GM12873 (cell line): ENCODE data around the gene FBRSL1.

ENCODE experiments used
- CTCF ChIP-seq: IDR thresholded peaks from 2 replicates; pipeline ENCODE4 v1.5.1; 2012; ENCODE audit warnings: low read depth, mild to moderate bottlenecking, moderate library complexity, low read length, control low read depth; ENCODE audit not compliant: insufficient read depth; ENCODE audit errors: missing control alignments

FBRSL1 gene

DNA sequence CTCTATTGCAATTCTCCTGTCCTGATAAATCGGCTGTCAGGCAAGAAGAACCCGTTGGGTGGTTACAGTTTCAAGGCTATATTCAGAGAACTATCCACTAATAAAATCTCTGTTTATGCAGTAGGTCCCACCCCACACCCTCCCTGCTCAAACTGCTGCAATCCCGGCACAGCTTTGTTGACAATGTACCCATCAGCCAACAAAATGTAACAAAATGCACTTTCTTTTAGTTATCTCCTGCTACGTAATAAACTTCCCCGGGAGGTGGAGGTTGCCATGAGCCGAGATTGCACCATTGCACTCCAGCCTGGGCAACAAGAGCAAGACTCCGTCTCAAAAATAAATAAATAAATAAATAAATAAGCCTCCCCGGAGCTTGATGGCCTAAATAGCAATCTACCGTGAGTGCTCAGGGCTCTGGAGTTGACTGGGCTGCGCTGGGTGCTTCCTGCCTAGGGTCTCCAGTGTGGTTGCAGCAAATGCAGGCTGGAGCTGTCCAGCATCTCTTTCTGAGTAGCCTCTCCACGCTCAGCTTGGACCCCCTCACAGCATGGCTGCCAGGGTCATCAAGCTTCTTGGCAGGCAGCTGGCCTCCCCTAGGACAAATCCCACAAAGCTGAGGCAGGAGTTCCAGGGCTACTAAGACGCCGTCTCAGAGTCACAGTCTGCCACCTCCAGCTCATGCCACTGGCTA is 43.2 kb upstream of the FBRSL1 start:
- no peak for TF ChIP-seq CTCF

- TF ChIP-seq CTCF, result no peak
Observed at GRCh38 chr12:132447327-132447720, 42.6 kb upstream of the FBRSL1 start.

GRCh38 chr12:132447731-132448462 is 42.1 kb upstream of the FBRSL1 start:
- no peak for TF ChIP-seq CTCF

DNA sequence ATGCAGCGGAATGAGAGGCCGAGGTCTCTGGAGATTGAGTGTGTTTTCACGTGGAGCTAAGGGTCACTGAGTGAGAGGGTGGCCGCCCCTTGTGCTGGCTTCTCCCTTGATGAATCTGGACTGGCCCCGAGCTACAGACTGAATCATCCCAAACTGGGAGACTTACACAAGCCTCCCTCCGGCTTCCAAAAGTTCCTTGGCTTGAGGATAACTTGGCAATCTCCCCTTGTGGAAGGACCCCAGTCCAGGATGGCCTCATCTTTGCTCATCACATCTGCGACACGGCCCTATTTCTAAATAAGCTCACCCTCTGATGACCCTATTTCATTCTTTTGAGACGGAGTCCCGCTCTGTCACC is 41.5 kb upstream of the FBRSL1 start:
- no peak for TF ChIP-seq CTCF

DNA sequence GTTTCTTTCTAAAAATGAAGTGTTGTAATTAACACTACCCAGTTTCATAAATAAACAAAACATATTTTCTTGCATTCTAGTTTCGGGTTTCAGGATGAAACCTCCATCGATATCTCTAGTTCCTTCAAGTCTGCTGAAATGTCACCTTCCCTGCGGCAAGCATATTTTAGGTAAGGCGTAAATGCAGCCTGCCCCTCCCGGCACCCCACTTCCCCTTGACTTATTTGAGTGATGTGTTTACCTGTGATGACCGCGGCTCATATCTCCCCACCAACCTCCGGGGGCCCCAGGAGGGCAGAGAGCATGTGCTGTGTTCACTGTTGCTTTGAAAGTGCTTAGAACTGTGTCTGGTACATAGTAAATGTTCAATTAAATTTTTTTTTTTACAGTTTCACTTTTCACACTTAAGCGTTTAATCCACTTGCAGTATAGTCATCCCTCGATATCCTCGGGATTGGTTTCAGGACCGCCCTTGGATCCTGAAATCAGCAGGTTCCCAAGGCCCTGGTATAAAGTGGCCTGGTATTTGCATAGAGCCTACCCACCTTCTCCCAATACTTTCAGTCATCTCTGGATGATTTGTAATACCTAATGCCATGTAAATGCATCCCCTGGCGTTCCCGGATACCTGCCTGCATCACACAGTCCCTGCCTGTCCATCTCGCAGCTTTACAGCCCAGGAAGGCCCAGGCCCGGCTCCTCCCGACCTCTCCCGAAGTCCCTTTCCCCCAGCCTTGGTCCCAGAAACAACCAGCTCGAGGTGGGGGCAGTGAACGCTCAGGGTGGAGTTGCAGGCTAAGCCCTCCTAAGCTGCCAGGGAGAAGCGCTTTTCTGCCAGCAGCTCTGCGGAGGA is 40.2 kb upstream of the FBRSL1 start:
- no peak for TF ChIP-seq CTCF

DNA sequence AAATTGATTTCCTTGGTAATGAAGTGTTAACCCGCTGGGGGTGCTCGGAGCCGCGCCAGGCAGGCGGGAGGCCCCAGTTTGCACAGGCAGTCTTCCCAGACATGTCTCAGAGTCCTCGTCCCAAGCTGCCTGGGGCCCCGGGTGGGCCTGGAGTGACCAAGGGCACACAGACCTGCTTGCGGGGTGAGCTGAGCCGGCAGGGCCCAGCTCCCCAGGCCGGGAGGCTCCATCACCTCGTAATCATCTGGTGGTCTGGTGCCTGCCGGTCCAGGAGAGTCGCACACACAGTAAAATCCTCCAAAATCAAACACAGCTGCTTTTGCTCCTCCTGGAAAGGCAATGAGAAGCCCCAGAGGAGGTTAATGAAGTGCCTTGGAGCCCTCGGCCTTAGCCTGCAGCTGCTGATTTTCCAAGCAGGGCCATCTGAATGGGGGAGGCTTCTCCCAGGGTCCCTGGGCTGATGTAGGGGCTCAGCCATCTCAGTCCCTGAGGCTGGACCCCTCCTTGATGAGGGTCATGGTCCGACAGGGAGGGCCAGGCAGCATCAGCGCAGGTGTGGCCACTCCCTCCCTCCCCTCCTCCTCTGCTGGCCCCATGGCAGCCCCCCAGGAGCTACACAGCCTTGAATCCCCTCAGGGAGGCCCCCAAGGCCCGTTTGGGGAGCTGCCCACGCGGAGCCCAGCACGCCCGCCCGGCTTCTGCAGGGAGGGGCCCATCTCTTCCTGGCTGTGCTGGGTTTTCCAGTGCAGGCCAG is 39.4 kb upstream of the FBRSL1 start:
- TF ChIP-seq CTCF, result no peak
